CD14-positive monocyte (primary cell): ENCODE data around the gene PLEKHA7. TPM values are rescaled to one million over a fixed set of nuclear protein-coding genes. Genes with fewer than 3 reads are reported as not detected.

Experiments used
- DNase-seq, 3 donors: peaks; one replicate each; pipeline ENCODE4 v3.0.0-alpha.2; 2011 to 2022
- H2AFZ ChIP-seq: 2 replicates; pipeline ENCODE4 v1.6.0; 2012; ENCODE audit warnings: mild to moderate bottlenecking, low read depth, low read length, inconsistent platforms; ENCODE audit not compliant: insufficient read depth, poor library complexity, severe bottlenecking
- H3K27ac ChIP-seq, 2 donors: 1 replicate in 1 of 2; 2 replicates in 1 of 2; pipeline ENCODE4 v1.5.1; 2012 to 2013; ENCODE audit warnings: low read length in 2 of 2, control low read depth in 1 of 2, inconsistent platforms in 1 of 2, low read depth in 1 of 2, mild to moderate bottlenecking in 1 of 2
- H3K27me3 ChIP-seq, 2 donors: one replicate each; pipeline versions ENCODE4 v1.6.0 to v1.6.1; 2011 to 2013; ENCODE audit warnings: low read length in 2 of 2; ENCODE audit not compliant: control insufficient read depth in 2 of 2, insufficient read depth in 2 of 2
- H3K36me3 ChIP-seq, 2 donors: replicated peaks in 1 of 2; 1 replicate in 1 of 2; 2 replicates in 1 of 2; pipeline versions ENCODE4 v1.5.1 to v1.6.1; 2012 to 2013; ENCODE audit warnings: low read length in 2 of 2, control low read depth in 1 of 2, inconsistent platforms in 1 of 2, mild to moderate bottlenecking in 1 of 2; ENCODE audit not compliant: insufficient read depth in 2 of 2, control insufficient read depth in 1 of 2
- H3K4me1 ChIP-seq, 2 donors: 1 replicate in 1 of 2; 2 replicates in 1 of 2; pipeline versions ENCODE4 v1.5.1 to v1.6.1; 2012 to 2013; ENCODE audit warnings: low read length in 2 of 2, control low read depth in 1 of 2, inconsistent platforms in 1 of 2, mild to moderate bottlenecking in 1 of 2, moderate library complexity in 1 of 2; ENCODE audit not compliant: insufficient read depth in 2 of 2, control insufficient read depth in 1 of 2
- H3K4me2 ChIP-seq: replicated peaks from 2 replicates; pipeline ENCODE3; 2012; ENCODE audit warnings: low read length, moderate library complexity, mild to moderate bottlenecking; ENCODE audit not compliant: poor library complexity, severe bottlenecking; ENCODE audit errors: extremely low read depth
- H3K4me3 ChIP-seq, 3 experiments: fragments of 200-600 bp in 1 of 3; sonication (generic) in 1 of 3; replicated peaks in 1 of 3; 1 replicate in 2 of 3; 2 replicates in 1 of 3; pipeline ENCODE4 v1.5.1; 2011 to 2013; ENCODE audit warnings: low read length in 3 of 3, mild to moderate bottlenecking in 3 of 3, control low read depth in 2 of 3, low read depth in 2 of 3, inconsistent platforms in 1 of 3, moderate library complexity in 1 of 3
- H3K79me2 ChIP-seq: 2 replicates; pipeline ENCODE4 v1.6.0; 2012; ENCODE audit warnings: mild to moderate bottlenecking, control low read depth, inconsistent platforms, low read length, moderate library complexity; ENCODE audit not compliant: insufficient read depth
- H3K9ac ChIP-seq: 2 replicates; pipeline ENCODE4 v1.6.0; 2017; ENCODE audit warnings: low read length, mild to moderate bottlenecking; ENCODE audit not compliant: insufficient read depth, poor library complexity, severe bottlenecking
- H3K9me3 ChIP-seq, 2 donors: replicated peaks in 1 of 2; 1 replicate in 1 of 2; 2 replicates in 1 of 2; pipeline versions ENCODE4 v1.5.1 to v1.6.1; 2012 to 2013; ENCODE audit warnings: low read length in 2 of 2, control low read depth in 1 of 2; ENCODE audit not compliant: control insufficient read depth in 1 of 2, insufficient read depth in 1 of 2
- H4K20me1 ChIP-seq: 2 replicates; pipeline ENCODE4 v1.6.0; 2012; ENCODE audit warnings: mild to moderate bottlenecking, low read length, control low read depth, moderate library complexity; ENCODE audit not compliant: insufficient read depth
- H3K27ac Mint-ChIP-seq, 7 donors: one replicate each; pipeline ENCODE4 v1.8.0; 2020; ENCODE audit warnings: mild to moderate bottlenecking in 7 of 7, mixed read lengths in 7 of 7, moderate library complexity in 6 of 7, inconsistent platforms in 2 of 7
- H3K27me3 Mint-ChIP-seq, 3 donors: one replicate each; pipeline ENCODE4 v1.8.0; 2021 to 2022; ENCODE audit warnings: low read depth in 3 of 3, mild to moderate bottlenecking in 3 of 3, mixed read lengths in 3 of 3, moderate library complexity in 3 of 3, inconsistent platforms in 1 of 3
- H3K36me3 Mint-ChIP-seq, 2 donors: one replicate each; pipeline ENCODE4 v1.8.0; 2020; ENCODE audit warnings: mixed read lengths in 2 of 2, inconsistent platforms in 1 of 2, mild to moderate bottlenecking in 1 of 2
- H3K4me1 Mint-ChIP-seq: one replicate; pipeline ENCODE4 v1.8.0; 2020; ENCODE audit warnings: mild to moderate bottlenecking, mixed read lengths
- H3K4me3 Mint-ChIP-seq, 2 donors: one replicate each; pipeline ENCODE4 v1.8.0; 2020; ENCODE audit warnings: mild to moderate bottlenecking in 2 of 2, mixed read lengths in 2 of 2, moderate library complexity in 1 of 2
- H3K9me3 Mint-ChIP-seq, 7 donors: one replicate each; pipeline ENCODE4 v1.8.0; 2020 to 2022; ENCODE audit warnings: mixed read lengths in 7 of 7, mild to moderate bottlenecking in 6 of 7, moderate library complexity in 6 of 7, inconsistent platforms in 2 of 7
- WGBS: methylation state at CpG from one replicate; pipeline ENCODE4 v1.1.5; 2013; ENCODE audit warnings: missing lambda C conversion rate; ENCODE audit not compliant: insufficient coverage; 5-methylcytosine and 5-hydroxymethylcytosine counted together
- intact Hi-C, 2 donors: fragments of 100-400 bp; cut with micrococcal nuclease; formaldehyde crosslinking; loops; one replicate each; pipeline versions ENCODE4 v1.15.0 to v1.15.1; 2023
- polyA plus RNA-seq, 3 donors: library from polyadenylated mRNA; depleted of rRNA in 1 of 3; unstranded in 2 of 3; stranded (reverse) in 1 of 3; fragments of 300-500 nt in 2 of 3; fragments of >200 nt in 1 of 3; fragmentation: Illumina TruSeq in 2 of 3; gene quantifications; 1 replicate in 2 of 3; 2 replicates in 1 of 3; pipeline ENCODE4 v1.2.3, GENCODE V29; 2012 to 2021
- TF ChIP-seq, protein P1 (sequence below): fragments of 200-600 bp; IDR thresholded peaks from one replicate; pipeline ENCODE4 v1.8.0; 2022; ENCODE audit warnings: antibody characterized with exemption, mild to moderate bottlenecking

PLEKHA7 gene
- polyA plus RNA-seq, 3 donors: 0.05 to 0.92 (median 0.22) TPM

DNA sequence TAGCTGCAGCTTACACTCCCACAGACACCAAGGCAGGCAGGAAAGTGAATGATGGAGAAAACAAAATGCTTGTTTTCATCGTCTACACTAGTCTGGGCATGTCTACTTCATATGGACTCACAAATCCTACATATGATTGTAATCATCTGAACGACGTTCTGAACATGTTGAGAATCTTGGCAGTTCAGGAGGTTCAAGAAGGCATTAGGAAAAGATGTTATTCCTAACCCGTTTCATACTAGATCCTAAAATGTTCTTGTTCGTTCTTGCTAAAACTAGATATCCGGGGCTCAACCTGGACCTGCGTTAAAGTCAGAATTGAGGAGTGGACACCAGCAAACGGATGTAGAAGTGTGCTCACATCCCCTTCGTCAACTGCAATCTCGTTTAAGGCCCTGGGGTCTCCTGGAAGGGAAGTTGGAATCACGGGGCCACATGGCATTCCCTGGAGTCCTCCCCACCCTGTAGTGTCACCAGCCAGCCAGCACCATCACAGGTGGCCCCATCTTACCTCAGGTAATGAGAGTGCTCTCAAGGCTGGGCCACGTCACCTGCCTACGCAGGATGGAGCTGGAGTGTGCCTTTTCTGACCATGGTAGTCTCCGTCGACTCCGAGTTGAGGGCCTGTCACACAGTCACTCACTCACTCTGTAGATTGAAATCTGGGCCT is 238.5 kb downstream of the PLEKHA7 start:
- no peak overlapping the region for H3K4me2 ChIP-seq
- no peak overlapping the region for H2AFZ ChIP-seq
- DNase-seq: no peak
- 90% methylated on average over 11 of the region's 16 CpGs for WGBS
- no peak overlapping the region for H3K9ac ChIP-seq
- peaks cover 0 to 2% (median 0%) of the 10 kb centered on the region in 7 donors for H3K9me3 Mint-ChIP-seq
- no peak overlapping the region for H3K4me3 Mint-ChIP-seq
- intact Hi-C loops: no loop called here
- no peak overlapping the region for H3K27ac Mint-ChIP-seq
- H3K4me3 ChIP-seq: no peak overlapping the region
- H3K27ac ChIP-seq: no peak overlapping the region
- H3K9me3 ChIP-seq: no peaks in the 10 kb centered on the region
- TF ChIP-seq, protein P1, sequence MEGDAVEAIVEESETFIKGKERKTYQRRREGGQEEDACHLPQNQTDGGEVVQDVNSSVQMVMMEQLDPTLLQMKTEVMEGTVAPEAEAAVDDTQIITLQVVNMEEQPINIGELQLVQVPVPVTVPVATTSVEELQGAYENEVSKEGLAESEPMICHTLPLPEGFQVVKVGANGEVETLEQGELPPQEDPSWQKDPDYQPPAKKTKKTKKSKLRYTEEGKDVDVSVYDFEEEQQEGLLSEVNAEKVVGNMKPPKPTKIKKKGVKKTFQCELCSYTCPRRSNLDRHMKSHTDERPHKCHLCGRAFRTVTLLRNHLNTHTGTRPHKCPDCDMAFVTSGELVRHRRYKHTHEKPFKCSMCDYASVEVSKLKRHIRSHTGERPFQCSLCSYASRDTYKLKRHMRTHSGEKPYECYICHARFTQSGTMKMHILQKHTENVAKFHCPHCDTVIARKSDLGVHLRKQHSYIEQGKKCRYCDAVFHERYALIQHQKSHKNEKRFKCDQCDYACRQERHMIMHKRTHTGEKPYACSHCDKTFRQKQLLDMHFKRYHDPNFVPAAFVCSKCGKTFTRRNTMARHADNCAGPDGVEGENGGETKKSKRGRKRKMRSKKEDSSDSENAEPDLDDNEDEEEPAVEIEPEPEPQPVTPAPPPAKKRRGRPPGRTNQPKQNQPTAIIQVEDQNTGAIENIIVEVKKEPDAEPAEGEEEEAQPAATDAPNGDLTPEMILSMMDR: no peak
- peaks cover 17% of the 10 kb centered on the region in 2 donors for H3K4me1 ChIP-seq
- H3K27me3 ChIP-seq: no peaks in the 10 kb centered on the region
- H3K79me2 ChIP-seq: no peaks in the 10 kb centered on the region
- peaks cover 19% of the 10 kb centered on the region for H3K4me1 Mint-ChIP-seq
- H4K20me1 ChIP-seq: no peaks in the 10 kb centered on the region
- no peaks in the 10 kb centered on the region for H3K36me3 ChIP-seq
- H3K36me3 Mint-ChIP-seq: no peaks in the 10 kb centered on the region
- peaks cover 2 to 14% (median 3%) of the 10 kb centered on the region in 3 donors for H3K27me3 Mint-ChIP-seq

DNA sequence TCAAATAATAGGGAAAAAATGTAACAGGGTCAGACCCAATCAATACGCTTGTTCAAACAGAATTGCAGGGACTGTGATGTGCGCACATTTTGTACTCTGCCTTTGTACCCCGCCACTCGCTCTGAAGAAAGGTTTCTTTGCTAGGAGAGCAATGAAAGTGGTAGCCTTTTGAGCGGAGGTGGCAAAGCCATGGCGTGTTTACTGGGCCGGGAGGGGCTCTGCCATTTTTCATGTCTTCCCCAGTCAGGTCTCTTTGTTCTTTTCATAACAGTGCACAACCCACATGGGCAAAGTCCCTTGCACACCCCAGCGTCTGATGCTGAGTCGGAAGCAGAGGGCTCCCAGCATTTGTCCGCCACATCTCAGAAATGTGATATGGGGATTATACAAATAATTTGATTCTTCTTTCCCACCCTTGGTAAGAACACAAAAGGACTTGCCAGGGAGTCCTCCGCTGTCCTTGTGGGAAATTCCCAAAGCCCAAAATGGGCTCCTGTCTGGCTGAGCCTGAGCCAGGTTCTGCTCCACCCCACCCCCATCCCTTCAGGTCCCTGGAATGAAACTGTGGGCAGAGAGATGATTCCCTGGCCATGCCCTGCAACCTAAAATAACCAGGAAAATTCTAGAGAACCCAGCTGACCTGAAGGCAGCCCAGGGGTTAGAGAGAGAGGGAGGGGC is 239.1 kb downstream of the PLEKHA7 start:
- H3K27me3 ChIP-seq: no peaks in the 10 kb centered on the region
- Mint-ChIP-seq H3K27me3 (peaks cover 2 to 12% (median 3%) of the 10 kb centered on the region in 3 donors), H3K27ac (no peak overlapping the region), H3K9me3 (no peaks in the 10 kb centered on the region), H3K36me3 (no peaks in the 10 kb centered on the region), H3K4me1 (peaks cover 13% of the 10 kb centered on the region), H3K4me3 (no peak overlapping the region)
- no peak for DNase-seq
- peaks cover 13 to 14% of the 10 kb centered on the region in 2 donors for H3K4me1 ChIP-seq
- TF ChIP-seq, protein P1: no peak
- H3K79me2 ChIP-seq: no peaks in the 10 kb centered on the region
- H4K20me1 ChIP-seq: no peaks in the 10 kb centered on the region
- H3K4me3 ChIP-seq: no peak overlapping the region
- no peak overlapping the region for H3K4me2 ChIP-seq
- H3K27ac ChIP-seq: no peak overlapping the region
- no peak overlapping the region for H2AFZ ChIP-seq
- H3K9me3 ChIP-seq: no peaks in the 10 kb centered on the region
- no peak overlapping the region for H3K9ac ChIP-seq
- 100% methylated on average over 2 of the region's 11 CpGs for WGBS
- intact Hi-C loops: no loop called here
- no peaks in the 10 kb centered on the region for H3K36me3 ChIP-seq
